Endothelial cell of umbilical vein (primary cell): Measurements from ENCODE around the gene BCR.

ENCODE experiments used
- CTCF ChIP-seq, 2 donors: IDR thresholded peaks; 1 replicate in 1 of 2; 2 replicates in 1 of 2; pipeline ENCODE4 v1.5.1; 2011; ENCODE audit warnings: low read length in 2 of 2, mild to moderate bottlenecking in 2 of 2, moderate library complexity in 2 of 2, control low read depth in 1 of 2, inconsistent platforms in 1 of 2, low read depth in 1 of 2; ENCODE audit not compliant: insufficient read depth in 1 of 2; ENCODE audit errors: extremely low read depth in 1 of 2
- EZH2 ChIP-seq: IDR thresholded peaks from 2 replicates; pipeline ENCODE4 v1.6.1; 2012; ENCODE audit warnings: borderline replicate concordance, low read depth, mild to moderate bottlenecking, moderate library complexity, low read length, inconsistent platforms; ENCODE audit not compliant: severe bottlenecking
- FOS ChIP-seq: IDR thresholded peaks from 2 replicates; pipeline ENCODE4 v1.6.1; 2011; ENCODE audit warnings: mild to moderate bottlenecking, low read length, moderate library complexity, borderline replicate concordance; ENCODE audit not compliant: insufficient read depth
- GATA2 ChIP-seq: IDR thresholded peaks from 2 replicates; pipeline ENCODE4 v1.7.0; 2011; ENCODE audit warnings: low read depth, mild to moderate bottlenecking, moderate library complexity, mixed read lengths, low read length; ENCODE audit not compliant: insufficient read length, insufficient read depth
- JUN ChIP-seq: IDR thresholded peaks from 2 replicates; pipeline ENCODE4 v1.6.1; 2011; ENCODE audit warnings: borderline replicate concordance, low read depth; ENCODE audit not compliant: insufficient read length, insufficient read depth
- MAX ChIP-seq: IDR thresholded peaks from 2 replicates; pipeline ENCODE4 v1.6.1; 2011; ENCODE audit not compliant: insufficient read depth, insufficient read length
- MYC ChIP-seq: IDR thresholded peaks from one replicate; pipeline ENCODE4 v1.6.1; 2011; ENCODE audit warnings: mild to moderate bottlenecking, low read depth, low read length
- POLR2A ChIP-seq: IDR thresholded peaks from 2 replicates; pipeline ENCODE4 v1.6.1; 2012; ENCODE audit warnings: low read depth, mild to moderate bottlenecking, control low read depth, low read length
- POLR2AphosphoS5 ChIP-seq: IDR thresholded peaks from 2 replicates; pipeline ENCODE4 v1.6.1; 2012; ENCODE audit warnings: low read depth, mild to moderate bottlenecking, control low read depth, low read length, moderate library complexity; ENCODE audit not compliant: insufficient read depth

- TF ChIP-seq CTCF (IDR thresholded peaks at IDR 0.05; ENCODE audit: extremely low read depth in 1 of 2, insufficient read depth in 1 of 2, low read depth in 1 of 2, low read length in 2 of 2) (no peak), EZH2 (no peak), POLR2A (no peak), JUN (no peak), MAX (no peak), POLR2AphosphoS5 (no peak), GATA2 (no peak), FOS (no peak), MYC (no peak)
Measured at GRCh38 chr22:23236026-23236425, 55.7 kb downstream of the BCR start.
